Activated naive CD8-positive, alpha-beta T cell treated with anti-CD3 and anti-CD28 coated beads for 36 hours (primary cell): ENCODE results near the gene SLC31A1. TPM values are rescaled to one million over a fixed set of nuclear protein-coding genes. Genes with fewer than 3 reads are reported as not detected.

Source experiments
- DNase-seq: peaks from one replicate; pipeline ENCODE4 v3.0.0; 2021
- H3K27ac Mint-ChIP-seq: one replicate; pipeline ENCODE4 v1.8.0; 2022; ENCODE audit warnings: mild to moderate bottlenecking, moderate library complexity, mixed read lengths
- H3K27me3 Mint-ChIP-seq: one replicate; pipeline ENCODE4 v1.8.0; 2022; ENCODE audit warnings: mild to moderate bottlenecking, mixed read lengths
- H3K36me3 Mint-ChIP-seq: one replicate; pipeline ENCODE4 v1.8.0; 2021; ENCODE audit warnings: mild to moderate bottlenecking, mixed read lengths
- H3K4me1 Mint-ChIP-seq: one replicate; pipeline ENCODE4 v1.8.0; 2021; ENCODE audit warnings: mixed read lengths
- H3K4me3 Mint-ChIP-seq: one replicate; pipeline ENCODE4 v1.8.0; 2022; ENCODE audit warnings: mild to moderate bottlenecking, moderate library complexity, mixed read lengths
- H3K9me3 Mint-ChIP-seq: one replicate; pipeline ENCODE4 v1.8.0; 2022; ENCODE audit warnings: mixed read lengths
- total RNA-seq, 2 experiments: library from RNA; stranded (reverse); gene quantifications; one replicate each; pipeline ENCODE4 v1.2.3, GENCODE V29; 2021

SLC31A1 gene
- 10 to 100 TPM; 16.7 to 16.8 TPM for total RNA-seq

DNA sequence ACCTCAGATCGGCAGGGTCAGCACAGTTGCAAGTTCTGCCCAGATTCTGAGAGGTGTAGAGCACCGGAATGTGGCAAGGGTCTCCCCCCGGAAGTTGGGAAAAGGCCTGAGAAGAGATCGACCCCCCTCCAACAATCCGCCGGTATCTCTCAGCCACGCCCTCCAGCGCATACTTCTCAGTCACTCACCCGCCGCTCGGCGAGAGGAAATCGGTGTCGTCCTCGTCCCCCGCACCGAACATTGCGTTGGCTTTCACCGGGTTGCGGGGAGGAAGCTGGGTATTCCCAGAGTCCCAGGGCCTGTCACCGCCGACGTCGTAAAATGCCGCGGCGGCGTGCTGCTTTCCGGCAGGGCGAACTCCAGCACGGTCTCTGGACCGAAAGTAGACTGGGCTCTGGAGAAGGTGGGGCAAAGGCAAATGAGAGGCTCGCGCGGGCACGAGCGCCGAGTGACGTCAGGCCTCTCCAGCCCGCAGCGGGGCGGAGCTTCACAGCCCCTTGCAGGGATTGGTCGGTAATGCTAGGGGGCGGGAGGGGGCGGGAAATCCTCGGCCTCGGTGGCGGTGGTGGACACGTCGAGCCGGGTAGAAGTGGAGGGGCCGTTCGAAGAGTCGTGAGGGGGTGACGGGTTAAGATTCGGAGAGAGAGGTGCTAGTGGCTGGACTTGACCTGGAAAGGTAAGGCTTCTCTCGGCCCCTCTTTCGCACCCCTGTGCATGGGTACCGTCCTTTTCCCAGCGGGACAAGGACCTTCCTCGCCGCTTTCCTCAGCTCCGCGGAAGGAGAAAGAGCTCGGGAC lies at the start of gene SLC31A1, which contains the start of gene FKBP15:
SLC31A1 (plus strand) TSS at position 542 of the 797 bp plus-strand sequence. CDS start 34,605 bp downstream, outside the sequence.
FKBP15 (minus strand) TSS at position 275 of the 797 bp plus-strand sequence; CDS start at position 241, 34 bp downstream.
- H3K9me3 Mint-ChIP-seq = no peaks in the 10 kb centered on the region
- peaks cover 11% of the 10 kb centered on the region for H3K36me3 Mint-ChIP-seq
- H3K27ac Mint-ChIP-seq = peak within 1 kb of the TSS; percentile 94
- peak; percentile 97 for DNase-seq
- H3K4me1 Mint-ChIP-seq = peaks cover 35% of the 10 kb centered on the region
- peak within 1 kb of the TSS; percentile 97 for H3K4me3 Mint-ChIP-seq
- no peaks in the 10 kb centered on the region for H3K27me3 Mint-ChIP-seq

DNA sequence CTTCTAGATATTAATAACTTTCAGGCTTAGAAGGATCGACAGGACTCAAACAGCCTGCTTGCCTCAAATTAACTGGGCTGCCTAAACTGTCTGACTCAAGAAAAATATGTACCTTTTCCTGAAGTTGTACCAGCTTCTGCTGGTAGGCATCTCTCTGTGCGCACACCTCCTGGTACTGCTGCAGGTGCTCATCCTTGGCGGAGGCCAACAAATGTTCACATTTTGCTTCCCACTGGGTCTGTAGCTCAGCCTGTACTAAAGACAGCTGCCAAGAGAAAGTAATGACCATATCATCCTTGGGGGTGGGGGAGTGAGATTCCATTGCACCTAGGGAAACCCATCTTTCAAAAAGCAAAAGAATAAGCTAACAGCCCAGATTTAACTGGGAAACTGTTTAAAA lies 48.0 kb upstream of the SLC31A1 start:
- H3K4me1 Mint-ChIP-seq = no peaks in the 10 kb centered on the region
- no peak overlapping the region for H3K4me3 Mint-ChIP-seq
- peaks cover 46% of the 10 kb centered on the region for H3K36me3 Mint-ChIP-seq
- DNase-seq = no peak
- no peak overlapping the region for H3K27ac Mint-ChIP-seq
- peaks cover 8% of the 10 kb centered on the region for H3K9me3 Mint-ChIP-seq
- H3K27me3 Mint-ChIP-seq = no peaks in the 10 kb centered on the region

DNA sequence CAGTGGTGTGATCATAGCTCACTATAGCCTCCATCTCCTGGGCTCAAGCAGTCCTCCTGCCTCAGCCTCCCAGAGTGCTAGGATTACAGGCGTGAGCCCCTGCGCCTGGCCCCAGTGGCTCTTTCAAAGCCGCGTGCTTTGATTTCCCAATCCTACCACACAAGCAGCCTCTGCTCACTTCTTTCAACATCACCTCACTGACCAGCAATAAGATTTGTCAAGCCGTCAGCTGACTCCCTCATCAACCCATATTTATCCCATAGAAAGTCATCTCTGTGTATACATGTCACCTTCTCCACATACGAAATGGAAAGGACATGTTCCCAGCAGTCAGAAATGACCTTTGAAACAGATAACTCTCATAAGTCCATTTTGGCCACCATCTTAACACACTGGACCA lies 44.5 kb upstream of the SLC31A1 start:
- H3K4me1 Mint-ChIP-seq = no peaks in the 10 kb centered on the region
- H3K27me3 Mint-ChIP-seq = no peaks in the 10 kb centered on the region
- no peak overlapping the region for H3K27ac Mint-ChIP-seq
- H3K4me3 Mint-ChIP-seq = no peak overlapping the region
- peaks cover 8% of the 10 kb centered on the region for H3K9me3 Mint-ChIP-seq
- DNase-seq = no peak
- H3K36me3 Mint-ChIP-seq = peaks cover 45% of the 10 kb centered on the region

DNA sequence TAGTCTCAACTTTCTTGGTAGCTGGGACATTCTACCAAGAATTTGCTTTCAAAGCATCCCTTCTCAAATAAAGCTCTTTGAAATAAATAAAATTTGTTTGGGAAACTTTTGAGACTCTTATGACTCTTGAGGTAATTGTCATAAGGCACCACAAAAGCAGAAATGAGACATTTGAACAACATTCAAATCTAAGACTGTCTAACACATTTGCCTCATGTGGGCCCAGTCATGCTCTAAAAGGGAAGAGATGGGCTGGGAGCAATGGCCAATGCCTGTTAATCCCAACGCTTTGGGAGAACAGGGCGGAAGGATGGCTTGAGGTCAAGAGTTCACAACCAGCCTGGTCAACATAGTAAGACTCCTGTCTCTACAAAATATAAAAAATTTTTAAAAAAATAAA lies 44.1 kb upstream of the SLC31A1 start:
- H3K9me3 Mint-ChIP-seq = peaks cover 8% of the 10 kb centered on the region
- no peak for DNase-seq
- no peak overlapping the region for H3K4me3 Mint-ChIP-seq
- H3K36me3 Mint-ChIP-seq = peaks cover 42% of the 10 kb centered on the region
- no peaks in the 10 kb centered on the region for H3K27me3 Mint-ChIP-seq
- no peaks in the 10 kb centered on the region for H3K4me1 Mint-ChIP-seq
- no peak overlapping the region for H3K27ac Mint-ChIP-seq

DNA sequence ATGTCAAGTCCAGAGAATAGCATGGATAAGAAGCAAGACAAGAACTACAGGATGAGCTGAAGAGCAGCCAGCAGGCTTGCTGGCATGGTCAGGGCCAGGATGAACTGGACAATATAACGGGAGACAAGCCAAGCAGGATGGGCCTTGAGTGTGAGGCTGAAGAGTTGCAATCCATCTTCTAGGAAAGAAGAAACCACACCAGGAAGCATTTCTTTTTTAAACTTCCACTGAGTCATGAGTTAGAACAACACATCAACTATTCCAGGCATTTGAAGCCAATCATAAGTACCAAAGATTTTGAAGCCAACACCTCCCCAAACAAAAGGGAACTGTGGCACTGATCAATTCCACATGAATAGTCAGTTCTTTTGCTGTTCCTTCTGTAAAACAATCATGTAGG lies 43.3 kb upstream of the SLC31A1 start:
- H3K9me3 Mint-ChIP-seq = no peaks in the 10 kb centered on the region
- peaks cover 36% of the 10 kb centered on the region for H3K36me3 Mint-ChIP-seq
- no peak overlapping the region for H3K4me3 Mint-ChIP-seq
- no peaks in the 10 kb centered on the region for H3K4me1 Mint-ChIP-seq
- no peak overlapping the region for H3K27ac Mint-ChIP-seq
- no peaks in the 10 kb centered on the region for H3K27me3 Mint-ChIP-seq
- DNase-seq = no peak

DNA sequence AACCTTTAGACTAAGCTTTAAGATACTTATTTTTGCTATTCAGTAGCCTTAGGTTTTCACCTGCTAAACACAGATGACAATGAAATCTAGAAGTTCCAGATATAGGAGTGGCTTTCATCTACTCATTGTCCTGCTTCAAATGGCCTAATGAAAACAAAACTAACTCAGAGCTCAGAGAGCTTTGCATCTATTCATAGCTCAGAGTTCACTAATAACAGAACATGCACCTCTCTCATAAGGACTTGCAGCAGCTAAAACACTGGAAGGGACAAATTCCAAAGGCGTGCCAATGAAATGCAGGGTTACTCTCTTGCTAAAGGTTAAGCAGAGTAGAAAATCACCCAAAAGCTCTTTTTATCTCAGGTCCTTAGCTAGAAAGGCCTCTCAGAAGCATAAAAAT lies 41.5 kb upstream of the SLC31A1 start:
- H3K27ac Mint-ChIP-seq = no peak overlapping the region
- DNase-seq = no peak
- H3K27me3 Mint-ChIP-seq = no peaks in the 10 kb centered on the region
- no peaks in the 10 kb centered on the region for H3K9me3 Mint-ChIP-seq
- no peaks in the 10 kb centered on the region for H3K4me1 Mint-ChIP-seq
- H3K36me3 Mint-ChIP-seq = peaks cover 27% of the 10 kb centered on the region
- H3K4me3 Mint-ChIP-seq = no peak overlapping the region

DNA sequence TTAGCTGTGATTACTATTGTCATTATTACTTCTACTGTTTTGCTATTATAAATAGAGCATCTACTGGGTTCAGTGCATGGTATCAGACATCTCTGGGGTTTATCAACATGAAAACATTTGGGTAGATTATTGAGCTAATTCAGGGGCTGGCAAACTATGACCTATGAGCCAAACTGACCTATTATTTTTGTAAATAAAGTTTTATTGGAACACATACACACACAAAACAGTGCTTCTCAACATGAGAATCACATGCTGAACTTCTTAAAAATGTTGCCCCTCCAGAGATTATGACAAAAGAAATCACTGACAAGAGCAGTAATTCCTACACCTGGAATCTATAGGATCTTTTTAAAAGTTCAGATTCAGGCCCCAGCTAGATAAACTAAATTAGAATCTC lies 40.2 kb upstream of the SLC31A1 start:
- no peaks in the 10 kb centered on the region for H3K9me3 Mint-ChIP-seq
- H3K36me3 Mint-ChIP-seq = peaks cover 32% of the 10 kb centered on the region

DNA sequence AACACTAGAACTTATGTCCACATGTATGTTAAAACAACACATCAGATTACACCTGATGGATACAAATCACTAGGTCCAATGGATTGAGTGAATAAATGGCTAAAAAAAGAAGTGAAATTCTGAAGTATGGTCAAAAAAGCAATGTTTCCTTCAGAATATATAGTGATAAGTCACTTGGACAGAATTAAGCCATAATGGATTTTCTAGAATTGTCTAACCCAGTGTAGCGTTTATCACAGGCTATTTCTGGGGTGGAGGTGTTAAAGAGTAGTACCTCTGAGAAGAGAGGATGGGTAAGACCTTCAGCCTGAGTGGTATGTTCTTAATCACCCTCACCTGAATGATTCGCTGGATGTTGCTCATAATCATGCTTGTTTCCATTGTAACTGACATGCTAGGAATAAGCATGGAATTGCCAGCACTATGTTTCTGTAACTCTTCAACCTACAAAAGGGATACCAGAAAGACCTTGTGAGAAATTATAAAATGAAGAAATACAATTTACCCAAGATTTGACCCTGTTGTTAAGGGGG lies 37.3 kb upstream of the SLC31A1 start:
- Mint-ChIP-seq H3K36me3 (peaks cover 26% of the 10 kb centered on the region), H3K9me3 (no peaks in the 10 kb centered on the region), H3K27me3 (no peaks in the 10 kb centered on the region), H3K4me3 (no peak overlapping the region), H3K4me1 (no peaks in the 10 kb centered on the region), H3K27ac (no peak overlapping the region)
- DNase-seq = no peak

More for the DNA sequence above, 40.2 kb upstream of the SLC31A1 start:
- H3K4me1 Mint-ChIP-seq = no peaks in the 10 kb centered on the region
- no peak for DNase-seq
- H3K27me3 Mint-ChIP-seq = no peaks in the 10 kb centered on the region
- H3K27ac Mint-ChIP-seq = no peak overlapping the region
- H3K4me3 Mint-ChIP-seq = no peak overlapping the region

DNA sequence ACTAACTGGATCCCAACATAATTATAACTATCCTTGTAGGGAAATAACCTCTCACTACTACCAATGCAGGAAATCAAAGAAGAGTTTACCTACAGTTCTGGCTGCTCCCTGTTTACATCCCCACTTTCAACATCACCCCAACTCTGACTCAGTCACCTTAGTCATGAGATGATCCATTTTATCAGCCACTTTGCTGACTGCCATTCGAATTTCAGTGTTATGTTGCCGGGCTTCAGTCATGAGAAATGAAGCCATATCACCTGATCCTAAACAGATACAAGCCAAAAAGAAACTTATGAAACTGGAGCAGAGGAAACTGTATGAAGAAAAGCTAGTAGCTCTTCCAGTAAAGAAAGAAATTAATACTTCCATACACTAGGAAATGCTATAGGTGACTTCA lies 36.8 kb upstream of the SLC31A1 start:
- no peak for DNase-seq
- no peaks in the 10 kb centered on the region for H3K27me3 Mint-ChIP-seq
- H3K36me3 Mint-ChIP-seq = peaks cover 26% of the 10 kb centered on the region
- no peak overlapping the region for H3K27ac Mint-ChIP-seq
- no peaks in the 10 kb centered on the region for H3K4me1 Mint-ChIP-seq
- no peak overlapping the region for H3K4me3 Mint-ChIP-seq
- no peaks in the 10 kb centered on the region for H3K9me3 Mint-ChIP-seq

DNA sequence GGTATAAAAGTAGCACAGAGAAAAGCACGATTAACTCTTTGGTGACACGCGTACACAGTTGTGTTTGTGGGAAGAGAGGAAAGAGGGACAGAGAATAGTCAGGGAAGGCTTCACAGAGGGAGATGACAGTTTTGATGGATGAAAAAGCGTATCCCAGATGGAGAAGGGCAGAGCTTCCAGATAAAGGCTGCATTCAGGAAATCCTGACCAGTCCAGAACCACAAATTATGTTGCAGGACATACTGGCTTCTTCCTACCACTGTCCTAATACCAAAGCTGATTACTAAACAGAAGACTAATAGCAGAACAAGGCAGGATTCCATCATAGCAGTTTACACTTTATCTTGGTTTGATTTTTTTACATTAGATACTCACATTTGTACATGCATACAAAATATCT lies 36.1 kb upstream of the SLC31A1 start:
- Mint-ChIP-seq H3K9me3 (no peaks in the 10 kb centered on the region), H3K27me3 (no peaks in the 10 kb centered on the region), H3K4me3 (no peak overlapping the region), H3K4me1 (no peaks in the 10 kb centered on the region), H3K27ac (no peak overlapping the region), H3K36me3 (peaks cover 26% of the 10 kb centered on the region)
- DNase-seq = no peak

DNA sequence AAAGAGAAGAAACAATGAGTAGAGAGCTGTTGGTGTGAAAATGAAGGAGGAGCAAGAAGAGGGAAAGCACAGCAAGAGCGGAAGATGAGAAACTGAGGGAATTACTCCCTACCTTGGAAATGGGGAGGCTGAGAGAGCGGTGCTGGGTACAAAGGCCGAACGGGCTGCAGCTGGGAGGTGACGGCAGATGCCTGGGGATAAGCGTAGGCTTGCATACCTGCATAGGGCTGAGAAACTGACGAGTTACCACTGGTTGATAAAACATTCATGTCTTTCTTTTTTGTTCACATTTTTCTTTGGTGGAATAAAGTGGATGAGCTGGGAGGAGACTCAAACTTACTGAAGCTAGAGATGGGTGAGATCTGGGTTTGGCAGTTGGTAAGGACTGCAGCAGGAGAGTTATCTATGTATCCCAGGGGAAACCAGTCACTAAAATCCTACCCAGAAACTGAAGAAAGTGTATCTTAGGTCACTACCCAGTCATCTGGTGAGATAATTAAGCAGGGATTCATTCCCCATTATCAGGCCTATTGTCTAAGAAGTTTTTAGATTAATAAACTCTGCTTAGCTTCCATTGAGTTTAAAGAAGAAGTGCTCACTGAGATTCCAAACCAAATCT lies 35.1 kb upstream of the SLC31A1 start:
- Mint-ChIP-seq H3K4me3 (no peak overlapping the region), H3K4me1 (no peaks in the 10 kb centered on the region), H3K9me3 (no peaks in the 10 kb centered on the region), H3K36me3 (peaks cover 19% of the 10 kb centered on the region), H3K27ac (no peak overlapping the region), H3K27me3 (no peaks in the 10 kb centered on the region)
- no peak for DNase-seq

DNA sequence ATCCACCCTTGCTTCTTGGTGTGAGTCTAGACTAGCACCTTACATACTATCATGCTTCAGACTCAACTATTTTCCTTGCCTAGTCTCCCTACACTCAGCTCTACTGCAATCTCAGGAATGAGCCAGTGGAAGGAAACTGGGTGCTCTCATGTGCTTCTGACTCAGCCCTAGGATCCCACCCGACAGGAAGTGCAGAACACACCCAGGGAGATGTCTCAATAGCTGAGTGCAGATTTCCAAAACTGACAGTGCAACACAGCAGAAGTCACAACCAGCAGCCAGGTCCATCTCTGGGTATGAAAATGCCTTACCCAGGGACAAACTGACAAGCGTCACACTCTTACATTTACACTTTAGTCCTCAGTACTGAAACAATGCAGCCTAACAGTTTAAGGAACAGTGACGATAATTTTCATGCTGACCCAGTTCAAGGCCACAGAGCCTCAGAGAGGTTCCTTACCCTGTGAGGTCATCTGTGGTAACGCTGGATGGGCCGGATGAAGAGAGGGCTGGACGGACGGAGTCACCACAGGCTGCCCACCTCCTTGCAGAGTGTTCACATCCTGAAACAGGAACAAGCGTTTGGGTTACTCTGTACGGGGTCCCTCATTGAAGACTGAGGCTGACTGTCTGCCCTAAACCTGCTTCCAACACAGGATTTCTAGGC lies 33.3 kb upstream of the SLC31A1 start:
- H3K36me3 Mint-ChIP-seq = peaks cover 15% of the 10 kb centered on the region

DNA sequence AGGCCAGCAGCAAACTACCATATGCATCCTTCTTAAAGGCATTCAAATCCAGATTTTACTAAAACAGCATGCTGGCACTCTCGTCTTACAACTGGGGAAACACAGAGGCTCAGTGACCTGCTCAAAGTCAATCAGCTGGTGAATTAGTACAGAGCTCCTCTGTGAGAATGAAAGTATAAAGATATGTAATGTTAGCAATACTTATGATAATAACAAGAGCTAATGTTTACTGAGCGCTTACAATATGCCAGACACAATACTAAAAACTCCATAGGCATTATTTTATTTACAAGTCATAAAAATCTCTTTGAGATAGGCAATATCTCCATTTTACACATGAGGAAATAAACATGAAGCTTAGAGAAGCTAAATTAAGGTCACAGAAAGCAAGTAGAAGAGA lies 28.9 kb upstream of the SLC31A1 start:
- Mint-ChIP-seq H3K27me3 (no peaks in the 10 kb centered on the region), H3K4me1 (no peaks in the 10 kb centered on the region), H3K27ac (no peak overlapping the region), H3K9me3 (no peaks in the 10 kb centered on the region), H3K36me3 (peaks cover 22% of the 10 kb centered on the region), H3K4me3 (no peak overlapping the region)
- DNase-seq = no peak

More for the DNA sequence above, 33.3 kb upstream of the SLC31A1 start:
- Mint-ChIP-seq H3K4me1 (no peaks in the 10 kb centered on the region), H3K27ac (no peak overlapping the region), H3K4me3 (no peak overlapping the region), H3K27me3 (no peaks in the 10 kb centered on the region), H3K9me3 (no peaks in the 10 kb centered on the region)
- no peak for DNase-seq

DNA sequence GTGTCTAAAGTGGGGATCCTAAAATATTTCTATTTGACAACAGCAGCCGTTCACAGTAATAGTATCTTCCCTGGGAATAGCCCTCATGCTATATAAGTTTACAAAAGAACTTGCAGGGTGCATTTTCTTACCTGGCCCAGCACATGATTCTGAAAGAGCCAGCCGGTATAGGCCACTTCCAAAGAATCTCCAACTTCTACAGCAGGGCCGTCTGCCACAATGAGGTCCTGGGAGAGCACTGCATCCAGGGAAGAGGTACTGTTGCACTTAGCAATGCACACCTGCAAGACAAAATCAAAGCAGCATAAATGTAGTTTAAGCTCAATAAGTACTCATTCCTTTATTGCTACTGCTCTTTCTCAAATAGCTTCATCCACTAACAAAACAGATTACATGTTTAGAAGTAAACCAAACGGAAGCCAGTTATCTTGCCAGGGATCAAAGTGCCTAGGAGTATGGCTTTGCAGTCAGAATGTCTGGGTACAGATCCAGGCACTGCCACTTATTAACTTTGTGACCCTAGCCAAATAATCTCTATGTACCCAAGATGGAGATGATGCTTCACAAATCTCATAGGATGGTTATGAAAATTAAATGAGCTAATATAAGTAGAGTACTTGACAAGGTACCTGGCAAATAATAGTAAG lies 21.5 kb upstream of the SLC31A1 start:
- Mint-ChIP-seq H3K27me3 (no peaks in the 10 kb centered on the region), H3K9me3 (no peaks in the 10 kb centered on the region), H3K36me3 (peaks cover 46% of the 10 kb centered on the region)

DNA sequence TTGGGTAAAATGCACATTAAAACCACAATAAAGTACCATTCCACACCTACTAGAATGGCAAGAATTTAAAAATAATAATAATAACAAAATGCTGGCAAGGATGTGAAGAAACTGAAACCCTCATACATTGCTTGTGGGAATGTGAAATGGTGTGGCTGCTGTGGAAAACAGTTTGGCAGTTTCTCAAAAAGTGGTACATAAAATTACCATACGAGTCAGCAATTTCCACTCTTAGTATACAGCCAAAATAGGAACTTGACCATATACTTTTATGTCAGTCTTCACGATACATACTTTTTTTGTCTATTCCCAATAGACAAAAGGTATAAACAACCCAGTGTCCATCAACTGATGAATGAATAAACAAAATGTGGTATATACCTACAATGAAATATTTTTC lies 15.9 kb upstream of the SLC31A1 start:
- DNase-seq = no peak
- Mint-ChIP-seq H3K9me3 (no peaks in the 10 kb centered on the region), H3K4me1 (no peaks in the 10 kb centered on the region), H3K27me3 (no peaks in the 10 kb centered on the region), H3K36me3 (peaks cover 30% of the 10 kb centered on the region), H3K4me3 (no peak overlapping the region), H3K27ac (no peak overlapping the region)

More for the DNA sequence above, 21.5 kb upstream of the SLC31A1 start:
- Mint-ChIP-seq H3K27ac (no peak overlapping the region), H3K4me3 (no peak overlapping the region), H3K4me1 (peaks cover 2% of the 10 kb centered on the region)
- no peak for DNase-seq
